ENCODE measurements around the gene TMCC1.

DNA sequence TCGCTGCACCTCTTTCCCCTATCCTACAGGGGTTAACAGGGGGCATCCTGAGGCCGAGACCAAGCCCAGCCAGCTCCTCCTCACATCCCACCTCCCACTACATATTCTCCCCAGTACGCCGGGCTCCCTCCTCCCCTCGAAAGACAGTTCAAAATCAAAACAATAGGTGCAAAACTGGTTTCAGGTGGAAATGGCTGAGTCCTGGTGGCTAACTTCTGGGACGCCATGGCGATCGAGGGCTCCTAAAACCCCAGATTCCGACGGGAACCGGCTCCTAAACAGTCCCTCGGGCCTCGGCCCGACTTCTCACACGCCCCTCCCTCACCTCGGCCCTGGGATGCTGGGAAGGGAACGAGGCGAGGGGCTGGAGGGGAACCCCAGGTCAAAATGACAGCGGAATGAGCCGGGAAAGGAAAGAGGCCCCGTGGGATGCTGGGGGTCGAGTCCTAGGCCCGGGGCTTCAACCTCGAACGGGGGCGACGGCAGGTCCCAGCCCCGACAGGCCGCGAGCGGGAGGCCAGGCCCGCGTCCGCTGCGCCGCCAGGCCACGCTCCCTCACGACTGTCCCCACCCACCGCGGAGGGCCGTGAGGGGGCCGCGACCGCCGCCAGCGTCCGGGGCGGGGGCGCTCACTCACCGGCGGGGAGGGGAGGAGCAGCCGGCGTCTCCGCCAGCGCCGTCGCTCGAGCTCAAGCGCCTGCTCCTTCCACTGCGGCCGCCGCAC is 492 bp downstream of the TMCC1 start:
- TF ChIP-seq GATA3 (IDR thresholded peaks at IDR 0.05; ENCODE audit: low read depth, low read length) (no peak), GATA2 (IDR thresholded peaks at IDR 0.05; ENCODE audit: low read depth, low read length) (no peak)

Data from SH-SY5Y (cell line).